ENCODE results near the gene DBX2.
A peak's percentile ranks its signal among the peaks of the same experiment; 100 is the strongest.

The DBX2 gene

DNA sequence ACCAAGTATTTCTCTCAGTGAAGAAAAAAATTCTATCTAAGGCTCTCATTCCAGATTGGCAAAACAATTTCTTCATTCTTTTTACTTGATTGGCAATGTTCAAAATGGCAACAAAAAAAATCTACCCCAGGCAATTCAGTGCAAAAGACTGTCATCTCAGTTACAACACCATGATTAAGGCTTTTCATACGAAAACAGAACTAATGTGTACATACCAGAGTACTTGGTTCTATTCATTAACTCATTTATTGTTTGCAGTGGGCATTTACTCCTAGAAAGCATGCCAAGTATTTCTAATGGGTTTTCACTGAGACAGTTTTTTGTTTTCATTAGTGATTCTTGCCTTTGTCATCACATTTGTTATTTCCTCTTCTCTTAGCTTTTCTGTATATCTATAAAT lies 33.0 kb downstream of the DBX2 start (continued):
- no peak for TF ChIP-seq TCF4 (CRISPR knock-in tag; IDR thresholded peaks at IDR 0.05; ENCODE audit: borderline replicate concordance)
- no peak for TF ChIP-seq ISL1 (CRISPR knock-in tag; IDR thresholded peaks at IDR 0.05)
- no peak for TF ChIP-seq ESRRG (CRISPR knock-in tag; IDR thresholded peaks at IDR 0.05)
- TF ChIP-seq CSDC2 (CRISPR knock-in tag; IDR thresholded peaks at IDR 0.05) = no peak

DNA sequence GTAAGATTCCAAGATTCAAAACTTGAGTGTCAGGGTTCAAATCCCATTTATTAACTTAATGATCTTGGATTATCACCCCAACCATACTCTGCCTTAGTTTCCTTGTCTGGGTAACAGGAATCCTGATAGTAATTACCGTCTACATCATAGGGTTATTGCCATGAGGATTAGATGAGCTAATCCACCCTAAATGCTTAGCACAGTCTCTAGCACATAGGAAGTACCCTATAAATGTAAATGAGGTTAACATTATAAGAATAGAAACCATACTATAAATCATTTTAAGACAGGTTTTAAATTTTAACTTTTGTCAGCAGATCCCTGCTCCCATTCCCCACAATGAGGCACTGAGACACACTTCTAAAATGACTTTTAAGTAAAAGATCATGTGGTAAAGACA lies 36.5 kb downstream of the DBX2 start:
- TF ChIP-seq, protein P1, sequence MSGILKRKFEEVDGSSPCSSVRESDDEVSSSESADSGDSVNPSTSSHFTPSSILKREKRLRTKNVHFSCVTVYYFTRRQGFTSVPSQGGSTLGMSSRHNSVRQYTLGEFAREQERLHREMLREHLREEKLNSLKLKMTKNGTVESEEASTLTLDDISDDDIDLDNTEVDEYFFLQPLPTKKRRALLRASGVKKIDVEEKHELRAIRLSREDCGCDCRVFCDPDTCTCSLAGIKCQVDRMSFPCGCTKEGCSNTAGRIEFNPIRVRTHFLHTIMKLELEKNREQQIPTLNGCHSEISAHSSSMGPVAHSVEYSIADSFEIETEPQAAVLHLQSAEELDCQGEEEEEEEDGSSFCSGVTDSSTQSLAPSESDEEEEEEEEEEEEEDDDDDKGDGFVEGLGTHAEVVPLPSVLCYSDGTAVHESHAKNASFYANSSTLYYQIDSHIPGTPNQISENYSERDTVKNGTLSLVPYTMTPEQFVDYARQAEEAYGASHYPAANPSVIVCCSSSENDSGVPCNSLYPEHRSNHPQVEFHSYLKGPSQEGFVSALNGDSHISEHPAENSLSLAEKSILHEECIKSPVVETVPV (CRISPR knock-in tag; IDR thresholded peaks at IDR 0.05) = no peak
- TF ChIP-seq, protein P2, sequence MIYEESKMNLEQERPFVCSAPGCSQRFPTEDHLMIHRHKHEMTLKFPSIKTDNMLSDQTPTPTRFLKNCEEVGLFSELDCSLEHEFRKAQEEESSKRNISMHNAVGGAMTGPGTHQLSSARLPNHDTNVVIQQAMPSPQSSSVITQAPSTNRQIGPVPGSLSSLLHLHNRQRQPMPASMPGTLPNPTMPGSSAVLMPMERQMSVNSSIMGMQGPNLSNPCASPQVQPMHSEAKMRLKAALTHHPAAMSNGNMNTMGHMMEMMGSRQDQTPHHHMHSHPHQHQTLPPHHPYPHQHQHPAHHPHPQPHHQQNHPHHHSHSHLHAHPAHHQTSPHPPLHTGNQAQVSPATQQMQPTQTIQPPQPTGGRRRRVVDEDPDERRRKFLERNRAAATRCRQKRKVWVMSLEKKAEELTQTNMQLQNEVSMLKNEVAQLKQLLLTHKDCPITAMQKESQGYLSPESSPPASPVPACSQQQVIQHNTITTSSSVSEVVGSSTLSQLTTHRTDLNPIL (CRISPR knock-in tag; IDR thresholded peaks at IDR 0.05; ENCODE audit: low read depth) = no peak
- no peak for ATAC-seq

DNA sequence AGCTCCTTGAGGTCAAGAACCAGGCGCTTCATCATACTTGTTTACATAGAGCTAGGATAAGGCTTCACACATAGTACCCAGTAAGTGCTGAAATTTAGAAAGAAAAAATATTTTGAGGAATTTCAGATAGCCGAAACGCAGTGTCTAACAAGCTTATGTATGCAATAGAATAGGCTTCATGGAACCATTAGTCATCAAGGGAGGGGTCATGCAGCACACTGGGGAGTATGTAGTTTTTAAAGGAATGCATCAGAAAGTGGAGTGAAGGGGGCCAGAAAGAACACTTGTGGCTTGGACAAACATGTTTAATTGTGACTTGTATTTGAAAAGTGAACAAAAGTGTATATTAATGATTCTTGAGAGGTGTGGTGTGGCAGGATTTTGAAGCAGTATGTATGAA lies 38.1 kb downstream of the DBX2 start:
- no peak for ATAC-seq
- TF ChIP-seq, protein P3, sequence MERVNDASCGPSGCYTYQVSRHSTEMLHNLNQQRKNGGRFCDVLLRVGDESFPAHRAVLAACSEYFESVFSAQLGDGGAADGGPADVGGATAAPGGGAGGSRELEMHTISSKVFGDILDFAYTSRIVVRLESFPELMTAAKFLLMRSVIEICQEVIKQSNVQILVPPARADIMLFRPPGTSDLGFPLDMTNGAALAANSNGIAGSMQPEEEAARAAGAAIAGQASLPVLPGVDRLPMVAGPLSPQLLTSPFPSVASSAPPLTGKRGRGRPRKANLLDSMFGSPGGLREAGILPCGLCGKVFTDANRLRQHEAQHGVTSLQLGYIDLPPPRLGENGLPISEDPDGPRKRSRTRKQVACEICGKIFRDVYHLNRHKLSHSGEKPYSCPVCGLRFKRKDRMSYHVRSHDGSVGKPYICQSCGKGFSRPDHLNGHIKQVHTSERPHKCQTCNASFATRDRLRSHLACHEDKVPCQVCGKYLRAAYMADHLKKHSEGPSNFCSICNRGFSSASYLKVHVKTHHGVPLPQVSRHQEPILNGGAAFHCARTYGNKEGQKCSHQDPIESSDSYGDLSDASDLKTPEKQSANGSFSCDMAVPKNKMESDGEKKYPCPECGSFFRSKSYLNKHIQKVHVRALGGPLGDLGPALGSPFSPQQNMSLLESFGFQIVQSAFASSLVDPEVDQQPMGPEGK (CRISPR knock-in tag; IDR thresholded peaks at IDR 0.05; ENCODE audit: borderline replicate concordance) = no peak

DNA sequence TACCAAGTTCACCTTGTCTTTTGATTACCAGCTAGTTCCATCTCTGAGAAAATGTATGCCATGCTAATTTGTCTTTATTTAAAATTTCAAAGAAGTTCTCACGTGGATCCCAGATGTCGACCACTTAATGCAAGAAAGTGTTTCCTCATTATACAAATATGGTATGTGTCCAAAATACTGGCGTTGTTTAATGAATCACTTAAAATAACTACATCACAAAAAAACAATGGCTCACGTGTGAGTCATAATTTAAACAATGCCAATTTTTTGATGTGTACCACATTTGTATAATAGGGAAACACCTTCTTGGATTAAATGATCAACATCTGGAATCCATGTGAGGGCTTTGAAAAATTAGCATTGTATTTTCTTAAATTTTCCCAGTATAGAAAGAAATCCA lies 40.8 kb downstream of the DBX2 start:
- no peak for ATAC-seq
- TF ChIP-seq ZC3H10 (CRISPR knock-in tag; IDR thresholded peaks at IDR 0.05) (no peak), ZFP30 (CRISPR knock-in tag; IDR thresholded peaks at IDR 0.05) (no peak), ESRRG (CRISPR knock-in tag; IDR thresholded peaks at IDR 0.05) (no peak), CSDC2 (CRISPR knock-in tag; IDR thresholded peaks at IDR 0.05) (no peak), ZNF70 (CRISPR knock-in tag; IDR thresholded peaks at IDR 0.05) (no peak), ISL1 (CRISPR knock-in tag; IDR thresholded peaks at IDR 0.05) (no peak), RARB (CRISPR knock-in tag; IDR thresholded peaks at IDR 0.05) (no peak), TCF4 (CRISPR knock-in tag; IDR thresholded peaks at IDR 0.05; ENCODE audit: borderline replicate concordance) (no peak), SNAI2 (CRISPR knock-in tag; IDR thresholded peaks at IDR 0.05) (no peak), PPARA (CRISPR knock-in tag; IDR thresholded peaks at IDR 0.05; ENCODE audit: borderline replicate concordance) (no peak), ARNTL (CRISPR knock-in tag; IDR thresholded peaks at IDR 0.05; ENCODE audit: borderline replicate concordance, low read depth) (no peak), BACH2 (CRISPR knock-in tag; IDR thresholded peaks at IDR 0.05; ENCODE audit: borderline replicate concordance) (no peak)
- TF ChIP-seq, protein P3 (CRISPR knock-in tag; IDR thresholded peaks at IDR 0.05; ENCODE audit: borderline replicate concordance) = no peak
- TF ChIP-seq, protein P1 (CRISPR knock-in tag; IDR thresholded peaks at IDR 0.05) = no peak

DNA sequence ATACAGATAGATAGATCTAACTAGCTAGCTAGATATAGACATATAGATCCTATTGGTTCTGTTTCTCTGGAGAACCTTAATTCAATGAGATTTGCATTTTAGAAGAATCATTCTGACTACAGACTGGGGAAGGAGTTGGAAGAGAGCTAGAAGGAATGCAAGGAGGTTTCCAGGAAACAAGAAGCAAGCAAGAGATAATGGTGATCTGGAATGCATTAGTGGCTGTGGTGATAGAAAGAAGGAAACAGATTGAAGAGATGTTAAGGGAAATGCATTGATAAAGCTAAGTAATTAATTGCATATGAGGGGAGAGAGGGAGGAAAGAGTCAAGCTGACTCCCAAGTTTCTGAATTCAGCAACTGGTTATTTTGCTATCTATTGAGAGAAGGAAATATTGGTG lies 42.7 kb downstream of the DBX2 start:
- no peak for TF ChIP-seq ZNF565 (CRISPR knock-in tag; conservative IDR thresholded peaks at IDR 0.05; ENCODE audit: low read depth)
- no peak for TF ChIP-seq RARB (CRISPR knock-in tag; IDR thresholded peaks at IDR 0.05)
- TF ChIP-seq TCF4 (CRISPR knock-in tag; IDR thresholded peaks at IDR 0.05; ENCODE audit: borderline replicate concordance) = peak; percentile 52; the same call in 1 of the 2 replicates
- no peak for TF ChIP-seq TOX (CRISPR knock-in tag; IDR thresholded peaks at IDR 0.05; ENCODE audit: borderline replicate concordance)
- no peak for TF ChIP-seq SNAI2 (CRISPR knock-in tag; IDR thresholded peaks at IDR 0.05)
- no peak for TF ChIP-seq OSR1 (CRISPR knock-in tag; IDR thresholded peaks at IDR 0.05)

More for the DNA sequence above, 42.7 kb downstream of the DBX2 start:
- ATAC-seq = no peak

Measured in SK-N-SH treated with all-trans-retinoic acid at 6 μM for 48 hours (cell line).